GM10248 (cell line): ENCODE measurements around the gene GPR4.

ENCODE experiments used
- CTCF ChIA-PET: fragments of 300-600 bp; sonication (Branson Sonifier 250); formaldehyde crosslinking; extraction: SDS; loops from one replicate; lab custom pipeline; 2021; ENCODE audit warnings: antibody characterized with exemption; lab: Yijun Ruan, JAX
- POLR2A ChIA-PET: fragments of 350-650 bp; sonication (Branson Sonifier 250); formaldehyde crosslinking; extraction: SDS; loops from one replicate; lab custom pipeline; 2020; ENCODE audit warnings: antibody characterized with exemption; lab: Yijun Ruan, JAX
- DNase-seq: peaks from one replicate; pipeline ENCODE4 v3.0.0; 2012; ENCODE audit errors: extremely low spot score
- CTCF ChIP-seq: IDR thresholded peaks from 2 replicates; pipeline ENCODE4 v1.5.1; 2012; ENCODE audit warnings: mild to moderate bottlenecking, low read depth; ENCODE audit errors: extremely low read depth, missing control alignments, control extremely low read depth

The GPR4 gene

DNA sequence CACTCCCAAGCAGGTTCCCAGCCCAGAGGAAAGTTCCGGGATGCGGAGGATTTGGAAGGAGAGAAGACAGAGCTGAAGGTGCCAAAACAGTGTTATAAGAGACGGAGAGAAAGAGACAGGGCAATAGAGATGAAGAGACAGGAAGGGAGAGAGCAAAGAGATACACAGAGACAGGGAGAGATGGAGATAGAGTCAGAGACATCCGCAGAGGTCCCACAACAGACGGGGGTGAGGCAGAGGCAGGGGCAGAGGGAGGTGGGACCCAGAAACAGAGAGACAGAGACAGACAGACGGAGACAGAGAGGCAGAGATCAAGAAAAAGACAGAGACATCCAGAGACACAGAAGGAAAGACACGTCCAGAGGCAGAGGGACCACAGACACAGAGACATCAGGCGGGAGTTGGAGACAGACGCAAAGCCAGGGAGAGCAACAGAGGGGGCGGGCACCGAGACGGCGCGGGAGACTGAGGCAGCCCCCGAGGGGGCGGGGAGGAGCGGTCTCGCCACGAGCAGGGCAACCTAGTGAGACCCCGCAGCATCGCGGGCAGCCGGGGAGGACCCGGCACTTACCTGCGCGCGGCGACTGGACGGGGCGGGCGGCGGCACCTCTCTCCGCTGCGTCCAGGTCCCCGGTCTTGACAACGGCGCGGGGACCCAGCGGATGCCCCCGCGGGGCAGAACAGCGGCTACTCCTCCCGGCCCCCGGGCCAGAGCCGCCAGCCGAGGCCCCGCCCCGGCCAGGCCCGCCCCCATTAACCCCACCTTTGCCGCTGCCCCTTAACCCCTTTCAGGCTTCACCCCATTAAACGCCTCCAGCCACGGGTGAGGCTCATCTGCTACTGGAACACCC lies at the start of gene GPR4:
Gene GPR4 (minus strand): TSS at position 689 of the 851 bp plus-strand sequence. CDS start 10,346 bp downstream, outside the sequence.
- CTCF ChIA-PET: interaction anchor here (0.9 to 1.8 kb wide), 2 partner anchors 10 to 37 kb away, joined by 5 to 6 read pairs; partner anchors contain the start of gene EML2
- DNase-seq: no peak
- POLR2A ChIA-PET: no interaction called here
- TF ChIP-seq CTCF: no peak

- no peak for TF ChIP-seq CTCF
- POLR2A ChIA-PET: interaction anchor here (0.7 kb wide), 1 partner anchor 9 kb away, joined by 6 read pairs; no protein-coding TSS in a partner anchor
- DNase-seq: no peak
- CTCF ChIA-PET: interaction anchor here (1.0 to 1.6 kb wide), 3 partner anchors 8 to 156 kb away, joined by 3 to 7 read pairs (median 5); no protein-coding TSS in a partner anchor
Observed at GRCh38 chr19:45650722-45651121, 48.7 kb upstream of the GPR4 start.

- ChIA-PET CTCF (interaction anchor here (0.7 to 2.8 kb wide), 12 partner anchors 10 to 207 kb away, joined by 3 to 13 read pairs (median 3); partner anchors contain the start of gene SNRPD2), POLR2A (interaction anchor here (0.5 to 1.0 kb wide), 2 partner anchors 16 to 25 kb away, joined by 3 to 5 read pairs; no protein-coding TSS in a partner anchor)
- DNase-seq: no peak
- TF ChIP-seq CTCF: no peak
Observed at GRCh38 chr19:45646345-45646698, 44.3 kb upstream of the GPR4 start.

DNA sequence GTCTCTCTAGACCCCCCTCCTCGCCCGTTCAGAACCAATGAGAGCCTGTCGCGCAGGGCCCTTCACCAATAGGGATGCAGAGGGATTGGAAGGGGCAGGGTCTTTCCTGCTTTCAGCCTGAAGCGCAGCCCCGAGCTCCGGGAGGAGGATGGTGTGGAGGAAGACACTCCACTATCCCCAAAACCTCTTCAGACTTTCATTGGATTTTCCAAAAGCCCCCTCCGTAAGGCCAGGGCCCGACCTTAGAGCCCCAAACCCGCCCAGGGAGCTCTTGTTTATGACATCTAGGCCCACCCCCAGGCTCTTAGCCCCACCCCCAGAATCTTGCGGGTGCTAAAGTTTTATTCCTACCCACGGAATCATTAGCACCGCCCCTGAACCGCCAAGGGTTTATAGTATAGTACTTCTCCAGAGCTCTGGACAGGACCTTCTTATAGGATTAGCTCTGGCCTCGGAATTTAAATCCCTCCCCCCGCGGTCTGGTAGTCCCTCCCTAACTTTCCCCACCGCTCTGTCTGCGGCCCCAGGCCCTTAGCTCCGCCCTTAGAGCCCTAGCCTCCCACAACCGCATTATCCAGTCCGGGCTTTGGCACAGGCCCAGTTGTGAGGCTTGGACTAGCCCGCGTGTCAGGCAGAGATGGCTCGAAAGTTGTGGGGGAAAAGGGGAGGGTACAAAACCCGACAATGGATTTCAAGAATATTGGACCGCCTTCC lies 43.8 kb upstream of the GPR4 start:
- no peak for TF ChIP-seq CTCF

GRCh38 chr19:45645068-45645630 lies 43.1 kb upstream of the GPR4 start:
- CTCF ChIA-PET: interaction anchor here (0.8 to 4.5 kb wide), 12 partner anchors 11 to 206 kb away, joined by 3 to 60 read pairs (median 3); partner anchors contain the start of gene SNRPD2
- DNase-seq: no peak
- TF ChIP-seq CTCF: no peak
- POLR2A ChIA-PET: interaction anchor here (0.7 to 0.9 kb wide), 2 partner anchors 176 to 177 kb away, joined by 3 to 4 read pairs; partner anchors contain the start of gene FOSB

More for the DNA sequence above, 43.8 kb upstream of the GPR4 start:
- ChIA-PET POLR2A (interaction anchor here (0.5 to 1.0 kb wide), 5 partner anchors 11 to 178 kb away, joined by 3 to 8 read pairs (median 4); partner anchors contain the start of gene FOSB), CTCF (interaction anchor here (0.7 to 2.8 kb wide), 14 partner anchors 11 to 206 kb away, joined by 3 to 13 read pairs (median 3); partner anchors contain the start of gene SNRPD2)
- peak; percentile 93 for DNase-seq
